ENCODE results near the gene TST. TPM values are rescaled to one million over a fixed set of nuclear protein-coding genes. Genes with fewer than 3 reads are reported as not detected.

The TST gene
- total and polyA plus RNA-seq, 7 donors, result 29.1 to 1,038 (median 31.4) TPM

DNA sequence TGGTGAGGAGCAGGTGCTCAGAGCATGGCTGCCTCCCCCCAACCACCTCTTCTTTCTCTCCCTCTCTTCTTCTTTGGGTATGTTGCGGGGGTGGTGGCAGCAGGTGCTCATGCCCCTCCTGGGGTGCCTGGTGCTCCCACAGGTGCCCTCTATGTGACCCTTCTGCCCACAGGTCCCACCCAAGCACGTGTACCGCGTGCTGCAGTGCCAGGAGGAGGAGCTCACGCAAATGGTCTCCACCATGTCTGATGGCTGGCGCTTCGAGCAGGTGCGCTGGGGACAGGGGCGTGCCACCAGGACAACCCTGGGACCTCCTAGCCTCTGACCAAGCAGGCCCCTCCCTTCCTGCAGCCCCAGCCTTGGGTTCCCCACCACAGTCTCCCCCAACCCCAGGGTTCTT lies 38.0 kb upstream of the TST start:
- intact Hi-C loops (cut with DNase I), result loop anchor here (10.0 kb wide), 1 partner anchor 202 kb away; no protein-coding TSS in a partner anchor
- peaks cover 0 to 79% (median 27%) of the 10 kb centered on the region in 4 donors for H3K36me3 ChIP-seq
- WGBS, 2 donors, result 84 to 86% methylated on average over 9 of the region's 9 CpGs

GRCh38 chr22:37056246-37056645 lies 37.0 kb upstream of the TST start:
- peaks cover 0 to 22% (median 14%) of the 10 kb centered on the region in 4 donors for H3K4me1 ChIP-seq
- H3K9me3 ChIP-seq, result no peaks in the 10 kb centered on the region
- H3K27ac ChIP-seq, result no peak overlapping the region
- peaks cover 0 to 77% (median 27%) of the 10 kb centered on the region in 4 donors for H3K36me3 ChIP-seq
- no peak overlapping the region for H3K4me3 ChIP-seq
- TF ChIP-seq POLR2AphosphoS5 (IDR thresholded peaks at IDR 0.05), result no peak
- TF ChIP-seq POLR2A (IDR thresholded peaks at IDR 0.05), result no peak
- TF ChIP-seq, protein P1, sequence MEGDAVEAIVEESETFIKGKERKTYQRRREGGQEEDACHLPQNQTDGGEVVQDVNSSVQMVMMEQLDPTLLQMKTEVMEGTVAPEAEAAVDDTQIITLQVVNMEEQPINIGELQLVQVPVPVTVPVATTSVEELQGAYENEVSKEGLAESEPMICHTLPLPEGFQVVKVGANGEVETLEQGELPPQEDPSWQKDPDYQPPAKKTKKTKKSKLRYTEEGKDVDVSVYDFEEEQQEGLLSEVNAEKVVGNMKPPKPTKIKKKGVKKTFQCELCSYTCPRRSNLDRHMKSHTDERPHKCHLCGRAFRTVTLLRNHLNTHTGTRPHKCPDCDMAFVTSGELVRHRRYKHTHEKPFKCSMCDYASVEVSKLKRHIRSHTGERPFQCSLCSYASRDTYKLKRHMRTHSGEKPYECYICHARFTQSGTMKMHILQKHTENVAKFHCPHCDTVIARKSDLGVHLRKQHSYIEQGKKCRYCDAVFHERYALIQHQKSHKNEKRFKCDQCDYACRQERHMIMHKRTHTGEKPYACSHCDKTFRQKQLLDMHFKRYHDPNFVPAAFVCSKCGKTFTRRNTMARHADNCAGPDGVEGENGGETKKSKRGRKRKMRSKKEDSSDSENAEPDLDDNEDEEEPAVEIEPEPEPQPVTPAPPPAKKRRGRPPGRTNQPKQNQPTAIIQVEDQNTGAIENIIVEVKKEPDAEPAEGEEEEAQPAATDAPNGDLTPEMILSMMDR (IDR thresholded peaks at IDR 0.05), result no peak
- no peak for TF ChIP-seq EP300 (IDR thresholded peaks at IDR 0.05)
- no peaks in the 10 kb centered on the region for H3K27me3 ChIP-seq
- no peak for DNase-seq
- 96 to 97% methylated on average over 13 of the region's 13 CpGs for WGBS, 2 donors
- intact Hi-C loops (cut with DNase I), result loop anchor here (10.0 kb wide), 1 partner anchor 201 kb away; no protein-coding TSS in a partner anchor

More for the DNA sequence above, 38.0 kb upstream of the TST start:
- Histone ChIP-seq H3K27me3 (no peaks in the 10 kb centered on the region), H3K27ac (no peak overlapping the region), H3K9me3 (no peaks in the 10 kb centered on the region), H3K4me1 (peaks cover 0 to 15% (median 7%) of the 10 kb centered on the region in 4 donors), H3K4me3 (no peak overlapping the region)
- no peak for DNase-seq
- TF ChIP-seq POLR2A (IDR thresholded peaks at IDR 0.05), result no peak
- TF ChIP-seq, protein P1 (IDR thresholded peaks at IDR 0.05), result no peak
- TF ChIP-seq POLR2AphosphoS5 (IDR thresholded peaks at IDR 0.05), result no peak
- TF ChIP-seq EP300 (IDR thresholded peaks at IDR 0.05), result no peak

GRCh38 chr22:37054600-37055365 lies 35.5 kb upstream of the TST start:
- intact Hi-C loops (cut with DNase I), result loop anchor here (10.0 kb wide), 1 partner anchor 200 kb away; no protein-coding TSS in a partner anchor
- Histone ChIP-seq H3K27ac (no peak overlapping the region), H3K4me1 (peaks cover 0 to 26% (median 18%) of the 10 kb centered on the region in 4 donors), H3K9me3 (no peaks in the 10 kb centered on the region), H3K36me3 (peaks cover 0 to 62% (median 21%) of the 10 kb centered on the region in 4 donors), H3K4me3 (no peak overlapping the region), H3K27me3 (no peaks in the 10 kb centered on the region)
- WGBS, 2 donors, result 68 to 89% methylated on average over 20 of the region's 20 CpGs
- TF ChIP-seq POLR2AphosphoS5 (IDR thresholded peaks at IDR 0.05), result no peak
- TF ChIP-seq EP300 (IDR thresholded peaks at IDR 0.05), result no peak
- TF ChIP-seq, protein P1 (IDR thresholded peaks at IDR 0.05), result no peak
- TF ChIP-seq POLR2A (IDR thresholded peaks at IDR 0.05), result no peak
- DNase-seq, result no peak

GRCh38 chr22:37054056-37054395 lies 34.8 kb upstream of the TST start:
- no peaks in the 10 kb centered on the region for H3K27me3 ChIP-seq
- 24 to 65% methylated on average over 8 of the region's 8 CpGs for WGBS, 2 donors
- H3K4me1 ChIP-seq, result peaks cover 0 to 26% (median 18%) of the 10 kb centered on the region in 4 donors
- no peak overlapping the region for H3K4me3 ChIP-seq
- TF ChIP-seq, protein P1 (IDR thresholded peaks at IDR 0.05), result no peak
- TF ChIP-seq EP300 (IDR thresholded peaks at IDR 0.05) (no peak), POLR2A (IDR thresholded peaks at IDR 0.05) (no peak), POLR2AphosphoS5 (IDR thresholded peaks at IDR 0.05) (no peak)
- intact Hi-C loops (cut with DNase I), result loop anchor here (10.0 kb wide), 1 partner anchor 199 kb away; no protein-coding TSS in a partner anchor
- no peak overlapping the region for H3K27ac ChIP-seq
- no peaks in the 10 kb centered on the region for H3K9me3 ChIP-seq
- DNase-seq, result no peak
- peaks cover 0 to 55% (median 18%) of the 10 kb centered on the region in 4 donors for H3K36me3 ChIP-seq
